GOT3 (cell line): ENCODE data around the gene OR10W1.

ENCODE experiments used
- DNase-seq: peaks from one replicate; lab custom pipeline; 2025; ENCODE audit warnings: mixed read lengths; lab: John Stamatoyannopoulos, UW

OR10W1 gene, protein sequence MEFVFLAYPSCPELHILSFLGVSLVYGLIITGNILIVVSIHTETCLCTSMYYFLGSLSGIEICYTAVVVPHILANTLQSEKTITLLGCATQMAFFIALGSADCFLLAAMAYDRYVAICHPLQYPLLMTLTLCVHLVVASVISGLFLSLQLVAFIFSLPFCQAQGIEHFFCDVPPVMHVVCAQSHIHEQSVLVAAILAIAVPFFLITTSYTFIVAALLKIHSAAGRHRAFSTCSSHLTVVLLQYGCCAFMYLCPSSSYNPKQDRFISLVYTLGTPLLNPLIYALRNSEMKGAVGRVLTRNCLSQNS

DNA sequence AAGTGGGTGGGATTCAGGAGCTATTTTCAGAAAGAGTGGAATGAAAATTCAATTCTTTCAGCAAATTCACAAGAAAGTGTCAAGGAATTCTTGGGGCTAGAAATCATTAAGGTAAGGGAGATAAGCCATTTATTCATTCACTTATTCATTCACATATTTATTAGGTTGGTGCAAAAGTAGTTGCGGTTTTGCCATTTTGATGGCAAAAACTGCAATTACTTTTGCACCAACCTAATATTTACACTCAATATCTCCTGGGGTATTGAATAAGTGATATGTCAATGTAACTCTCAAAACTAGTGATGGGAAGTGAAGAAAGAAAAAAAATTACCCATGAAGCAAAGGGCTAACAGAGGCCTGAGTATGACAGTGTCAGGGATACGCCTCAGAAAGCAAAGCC lies at the start of gene OR10W1:
TSS of gene OR10W1 (minus strand) at position 119 of the 400 bp plus-strand sequence. CDS start 402 bp downstream, outside the sequence.
- no peak for DNase-seq

DNA sequence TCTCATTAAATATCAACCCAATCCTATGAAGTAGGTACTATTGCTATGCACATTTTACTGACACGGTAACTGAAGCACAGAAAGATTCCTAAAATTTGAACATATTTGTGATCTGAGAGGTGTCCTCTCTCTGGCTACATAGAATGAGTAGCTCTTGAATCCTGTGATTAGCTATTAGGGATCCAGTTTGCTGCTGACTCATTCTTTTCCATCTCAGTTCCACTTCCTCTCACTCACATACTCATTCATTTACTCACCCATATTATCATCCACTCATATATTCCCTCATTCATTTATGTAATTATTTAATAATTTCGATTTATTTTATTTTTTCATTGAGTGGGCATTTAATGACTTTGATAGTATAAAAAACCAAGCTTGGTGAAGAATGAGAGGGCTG lies 48.1 kb upstream of the OR10W1 start:
- no peak for DNase-seq

DNA sequence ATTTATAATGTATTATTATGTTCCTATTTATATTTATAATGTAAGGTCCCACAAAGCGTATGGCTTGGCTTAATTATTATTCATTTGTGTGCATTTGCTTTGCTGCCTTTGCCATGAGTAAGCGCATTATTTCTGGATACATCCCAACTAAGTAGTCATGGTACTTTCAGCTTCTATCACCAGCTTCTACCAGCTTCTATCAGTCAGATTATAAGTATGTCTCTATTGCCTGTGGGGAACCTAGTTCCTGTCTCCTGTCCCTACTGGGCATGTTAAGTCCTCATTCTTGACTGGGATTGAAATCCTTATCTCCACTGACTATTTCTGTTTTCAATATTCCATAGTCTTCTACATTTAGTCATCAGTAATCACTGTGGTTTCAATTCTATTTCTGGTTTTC lies 33.5 kb upstream of the OR10W1 start:
- DNase-seq, result no peak

DNA sequence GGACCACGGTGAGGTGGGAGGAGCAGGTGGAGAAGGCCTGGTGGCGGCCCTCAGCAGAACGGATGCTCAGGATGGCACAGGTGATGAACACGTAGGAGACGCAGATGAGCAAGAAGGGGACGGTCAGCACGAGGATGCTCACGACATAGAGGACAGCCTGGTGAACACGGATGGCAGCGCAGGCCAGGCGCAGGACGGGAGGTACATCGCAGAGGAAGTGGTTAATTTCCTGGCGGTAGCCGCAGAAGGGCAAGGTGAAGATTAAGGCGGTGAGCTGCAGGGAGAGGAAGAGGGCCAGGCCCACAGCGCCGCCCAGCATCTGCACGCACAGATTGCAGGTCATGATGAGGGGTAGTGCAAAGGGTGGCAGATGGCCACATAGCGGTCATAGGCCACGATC lies 24.0 kb upstream of the OR10W1 start:
- DNase-seq, result no peak

DNA sequence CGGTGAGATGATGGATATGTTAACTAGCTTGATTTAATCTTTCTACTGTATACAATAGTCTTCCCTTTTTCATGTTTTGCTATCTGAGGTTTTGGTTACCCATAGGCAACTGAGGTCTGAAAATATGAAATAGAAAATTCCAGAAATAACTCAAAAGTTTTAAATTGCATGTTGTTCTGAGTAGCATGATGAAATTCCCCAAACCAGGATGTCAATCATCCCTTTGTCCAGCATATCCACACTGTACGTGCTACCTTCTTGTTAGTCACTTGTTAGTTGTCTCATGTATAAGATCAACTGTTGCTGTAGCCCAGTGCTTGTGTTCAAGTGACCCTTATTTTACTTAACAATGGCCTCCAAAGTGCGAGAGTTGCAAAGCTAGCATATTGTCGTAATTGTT lies 21.2 kb upstream of the OR10W1 start:
- DNase-seq, result no peak

DNA sequence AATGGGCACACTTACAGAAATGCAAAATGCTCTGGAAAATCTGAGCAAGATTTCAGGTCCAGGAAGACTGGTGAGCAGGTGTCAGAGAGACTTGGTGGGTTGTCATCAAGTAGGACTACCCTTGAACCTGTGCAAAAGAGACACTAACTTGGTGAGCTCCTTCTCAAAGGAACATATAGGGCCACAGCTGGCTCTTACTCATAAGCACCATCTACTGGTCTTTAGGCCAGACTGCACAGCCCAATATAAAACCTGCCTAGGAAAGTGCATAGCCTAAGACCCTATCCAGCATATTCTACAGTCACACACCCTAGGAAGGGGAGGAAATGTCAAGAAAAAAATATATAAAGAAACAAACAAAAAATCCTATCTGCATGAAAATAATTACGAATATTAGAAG lies 18.2 kb upstream of the OR10W1 start:
- no peak for DNase-seq

DNA sequence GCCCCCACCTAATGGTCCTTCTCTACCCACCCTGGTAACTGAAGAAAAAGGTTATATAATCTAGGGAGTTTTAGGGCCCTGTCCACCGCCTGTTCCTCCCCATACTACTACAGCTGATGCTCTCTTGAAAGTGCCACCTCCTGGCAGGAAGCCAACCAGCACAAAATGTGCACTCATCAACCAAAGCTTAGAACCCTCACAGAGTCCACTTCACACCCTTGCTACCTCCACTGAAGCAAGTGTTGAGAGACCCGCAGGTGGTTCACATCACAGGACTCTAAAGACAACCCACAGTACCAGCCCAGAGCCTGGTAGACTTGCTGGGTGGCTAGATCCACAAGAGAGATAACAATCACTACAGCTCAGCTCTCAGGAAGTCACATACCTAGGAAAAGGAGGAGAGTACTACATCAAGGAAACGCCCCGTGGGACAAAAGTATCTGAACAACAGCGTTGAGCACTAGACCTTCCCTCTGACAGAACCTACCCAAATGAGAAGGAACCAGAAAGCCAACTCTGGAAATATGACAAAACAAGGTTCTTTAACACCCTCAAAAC lies 17.5 kb upstream of the OR10W1 start:
- no peak for DNase-seq

DNA sequence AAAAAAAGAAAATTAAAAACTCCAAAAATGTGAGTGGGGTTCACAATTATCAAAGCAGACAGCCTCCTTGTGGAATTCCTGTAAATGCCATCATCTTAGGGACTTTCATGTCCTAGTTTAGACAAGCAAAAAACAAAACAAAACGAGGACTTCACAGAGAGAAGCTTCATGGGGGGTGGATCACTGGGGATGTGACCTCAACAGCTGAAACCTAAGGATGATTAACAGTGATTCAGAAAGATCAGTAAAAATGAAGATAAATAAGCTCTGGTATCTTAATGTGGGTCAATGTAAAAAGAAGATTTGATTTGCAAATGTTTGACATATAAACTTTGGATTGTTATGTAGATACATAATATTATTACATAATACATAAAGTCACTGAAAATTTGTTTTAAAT lies 8.1 kb upstream of the OR10W1 start:
- no peak for DNase-seq

DNA sequence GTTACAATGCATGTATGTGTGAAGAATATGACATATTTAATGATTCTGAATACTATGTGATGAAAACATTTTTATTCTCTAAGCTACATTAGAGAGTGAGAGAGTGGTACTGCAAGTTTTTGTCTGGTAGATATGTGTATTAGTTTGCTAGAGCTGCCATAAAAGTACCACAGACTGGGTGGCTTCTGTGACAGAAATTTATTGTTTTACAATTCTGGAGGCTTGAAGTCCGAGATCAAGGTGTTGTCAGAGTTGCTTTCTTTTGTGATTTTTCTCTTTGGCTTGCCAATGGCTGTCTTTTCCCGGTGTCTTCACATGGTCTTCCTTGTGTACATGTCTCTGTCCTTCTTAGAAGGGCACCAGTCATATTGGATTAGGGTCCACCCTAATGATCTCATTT lies 6.9 kb upstream of the OR10W1 start:
- DNase-seq, result no peak

DNA sequence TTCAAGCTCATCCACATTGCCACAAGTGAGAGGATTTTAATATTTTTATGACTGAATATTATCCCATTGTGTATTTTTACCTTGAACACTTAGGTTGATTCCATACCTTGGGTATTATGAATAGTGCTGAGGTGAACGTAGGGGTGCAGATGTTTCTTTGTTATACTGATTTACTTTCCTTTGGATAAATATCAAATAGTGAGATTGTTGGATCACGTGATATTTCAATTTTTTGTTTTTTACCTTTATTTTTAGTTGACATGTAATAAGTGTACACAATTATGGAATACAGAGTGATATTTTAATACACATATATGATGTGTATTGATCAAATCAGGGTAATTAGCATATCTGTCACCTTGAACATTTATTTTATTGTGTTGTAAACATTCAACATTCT lies 8.1 kb downstream of the OR10W1 start:
- no peak for DNase-seq

DNA sequence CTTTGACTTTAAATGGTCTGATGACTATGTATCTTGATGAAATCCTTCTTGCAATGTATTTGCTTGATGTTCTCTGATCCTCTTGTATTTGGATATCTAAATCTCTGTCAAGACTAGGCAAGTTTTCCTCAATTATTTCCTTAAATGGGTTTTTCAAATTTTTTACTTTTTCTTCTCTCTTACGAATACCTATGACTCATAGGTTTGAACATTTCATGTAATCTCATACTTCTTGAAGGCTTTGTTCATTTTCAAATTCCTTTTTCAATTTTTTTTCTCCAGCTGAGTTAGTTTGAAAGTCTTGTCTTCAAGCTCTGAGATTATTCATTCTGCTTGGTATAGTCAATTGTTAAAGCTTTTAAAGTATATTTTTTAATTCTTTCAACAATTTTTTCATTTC lies 13.1 kb downstream of the OR10W1 start:
- DNase-seq, result no peak

DNA sequence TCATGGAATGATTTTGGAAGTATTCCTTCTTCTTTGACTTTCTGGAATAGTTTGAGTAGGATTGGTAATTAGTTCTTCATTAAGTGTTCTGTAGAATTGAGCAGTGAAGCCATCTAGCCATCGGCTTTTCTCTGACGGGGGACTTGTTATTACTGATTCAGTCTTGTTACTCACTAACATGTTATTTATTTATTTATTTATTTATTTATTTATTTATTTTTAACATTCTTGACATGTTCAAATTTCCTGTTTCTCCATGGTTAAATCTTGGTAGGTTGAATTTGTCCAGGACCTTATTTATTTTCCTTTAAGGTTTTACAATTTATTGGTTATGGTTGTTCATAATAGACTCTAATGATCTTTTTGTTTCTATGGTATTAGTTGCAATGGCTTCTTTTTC lies 24.1 kb downstream of the OR10W1 start:
- DNase-seq, result no peak

DNA sequence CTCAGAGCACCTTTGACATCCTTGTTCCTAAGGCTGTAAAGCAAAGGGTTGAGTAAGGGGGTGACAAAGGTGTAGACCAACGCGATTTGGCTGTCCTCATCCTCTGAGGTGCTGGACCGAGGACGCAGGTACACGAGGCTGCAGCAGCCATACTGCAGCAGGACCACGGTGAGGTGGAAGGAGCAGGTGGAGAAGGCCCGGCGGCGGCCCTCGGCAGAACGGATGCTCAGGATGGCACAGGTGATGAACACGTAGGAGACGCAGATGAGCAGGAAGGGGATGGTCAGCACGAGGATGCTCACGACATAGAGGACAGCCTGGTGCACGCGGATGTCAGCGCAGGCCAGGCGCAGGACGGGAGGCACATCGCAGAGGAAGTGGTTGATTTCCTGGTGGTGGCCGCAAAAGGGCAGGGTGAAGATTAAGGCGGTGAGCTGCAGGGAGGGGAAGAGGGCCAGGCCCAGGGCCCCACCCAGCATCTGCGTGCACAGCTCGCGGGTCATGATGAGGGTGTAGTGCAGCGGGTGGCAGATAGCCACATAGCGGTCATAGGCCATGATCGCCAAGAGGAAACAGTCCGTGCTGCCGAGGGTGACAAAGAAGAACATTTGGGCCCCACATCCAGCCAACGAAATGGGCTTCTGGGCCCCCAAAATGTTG lies 40.0 kb downstream of the OR10W1 start:
- DNase-seq, result no peak

DNA sequence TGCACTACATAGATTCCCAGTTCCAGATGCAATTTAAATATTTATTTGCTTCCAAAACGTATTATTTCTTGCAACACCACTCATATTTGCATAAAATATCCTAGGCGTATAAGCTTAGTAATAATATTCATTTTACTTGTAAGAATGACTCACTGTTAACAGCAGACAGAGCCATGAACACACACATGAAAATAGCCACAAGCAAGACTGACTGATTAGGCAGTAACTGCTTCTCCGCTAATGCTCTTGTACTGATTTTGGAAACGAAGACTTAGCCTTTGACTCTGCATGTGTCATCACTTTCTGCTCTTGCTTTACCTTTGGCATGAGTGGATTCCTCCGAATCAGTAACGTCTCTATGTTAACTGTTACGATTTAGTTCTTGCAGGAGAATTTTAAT lies 45.3 kb downstream of the OR10W1 start:
- DNase-seq, result no peak
